PFSK-1 (cell line): ENCODE measurements around the gene HIPK2.

Experiments
- FOXP2 ChIP-seq: optimal IDR thresholded peaks from 2 replicates; pipeline ENCODE3; 2011; ENCODE audit warnings: borderline replicate concordance, control low read depth, inconsistent platforms; ENCODE audit not compliant: insufficient read depth; ENCODE audit errors: extremely low read length, extremely low read depth
- POLR2AphosphoS5 ChIP-seq: IDR thresholded peaks from 2 replicates; pipeline ENCODE4 v1.6.1; 2012; ENCODE audit warnings: low read depth, mild to moderate bottlenecking, control low read depth, low read length, moderate library complexity
- REST ChIP-seq, 2 experiments: IDR thresholded peaks; 2 replicates each; pipeline versions ENCODE4 v1.6.1 to v1.8.0; 2011 to 2012; ENCODE audit warnings: low read depth in 2 of 2, low read length in 2 of 2, control low read depth in 1 of 2, inconsistent platforms in 1 of 2, mild to moderate bottlenecking in 1 of 2, moderate library complexity in 1 of 2; ENCODE audit not compliant: insufficient read depth in 1 of 2
- SIN3A ChIP-seq: IDR thresholded peaks from 2 replicates; pipeline ENCODE4 v1.6.1; 2012; ENCODE audit warnings: mild to moderate bottlenecking, low read length, moderate library complexity, borderline replicate concordance; ENCODE audit not compliant: insufficient read depth
- TAF1 ChIP-seq: IDR thresholded peaks from 2 replicates; pipeline ENCODE4 v1.6.1; 2012; ENCODE audit warnings: low read length, control low read depth, borderline replicate concordance; ENCODE audit not compliant: insufficient read depth

The HIPK2 gene

DNA sequence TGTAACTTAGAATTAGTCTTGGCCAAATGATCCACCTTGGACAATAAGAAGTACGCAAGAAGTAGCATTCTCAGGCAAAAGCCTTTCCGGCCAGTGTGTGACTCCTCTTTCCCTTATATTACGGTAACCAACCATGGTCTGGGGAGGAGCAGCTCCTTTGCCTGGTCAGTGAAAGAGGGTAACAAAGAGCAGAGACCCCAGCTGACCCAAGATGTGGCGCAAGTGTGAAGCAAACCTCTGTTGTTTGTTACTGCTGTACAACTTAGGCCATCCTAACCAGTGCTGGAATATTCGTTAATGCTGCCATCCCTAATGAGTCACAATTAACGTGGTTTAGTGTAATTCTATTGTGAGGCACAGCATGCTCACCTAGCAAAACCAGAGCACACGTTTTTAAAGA, 44.0 kb downstream of the HIPK2 start:
- TF ChIP-seq REST (IDR thresholded peaks at IDR 0.05; ENCODE audit: insufficient read depth in 1 of 2, low read depth in 2 of 2, low read length in 2 of 2) (no peak), TAF1 (no peak), SIN3A (no peak), POLR2AphosphoS5 (no peak), FOXP2 (no peak)

GRCh38 chr7:139732471-139733167, 45.2 kb downstream of the HIPK2 start:
- TF ChIP-seq TAF1, result no peak
- no peak for TF ChIP-seq REST (IDR thresholded peaks at IDR 0.05; ENCODE audit: insufficient read depth in 1 of 2, low read depth in 2 of 2, low read length in 2 of 2)
- TF ChIP-seq POLR2AphosphoS5, result no peak
- no peak for TF ChIP-seq SIN3A
- TF ChIP-seq FOXP2, result no peak

DNA sequence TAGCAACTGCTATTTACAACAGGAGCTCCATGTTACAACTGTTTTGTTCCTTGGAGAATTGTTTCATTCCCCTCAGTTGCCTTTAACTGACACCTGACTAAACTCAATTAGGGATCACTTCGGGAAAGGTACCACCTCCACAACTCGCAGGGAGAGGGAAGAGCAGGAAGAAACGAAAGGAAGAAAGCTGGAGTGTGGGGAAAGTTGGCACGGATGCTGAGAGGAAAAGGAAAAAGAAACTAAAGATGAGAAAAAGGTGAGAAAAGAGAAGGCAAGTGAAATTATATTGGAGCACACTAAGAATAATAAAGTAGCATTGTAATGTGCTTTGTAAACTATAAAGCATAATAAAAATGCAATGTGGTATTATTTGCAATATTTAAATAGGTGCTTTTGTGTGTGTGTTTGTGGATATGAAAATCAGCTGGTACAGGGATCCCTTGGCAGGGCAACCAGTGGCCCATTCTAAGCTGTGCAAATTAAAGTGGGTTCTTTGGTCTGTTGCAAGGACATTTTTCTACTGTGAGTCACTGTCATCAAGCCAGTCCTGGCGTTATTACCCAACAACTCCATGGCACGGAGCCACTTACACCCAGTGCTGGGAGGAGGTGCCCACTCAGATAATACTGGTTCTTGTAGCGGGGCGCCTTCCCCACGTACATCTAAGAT, 45.9 kb downstream of the HIPK2 start:
- TF ChIP-seq FOXP2 (no peak), SIN3A (no peak), POLR2AphosphoS5 (no peak), REST (IDR thresholded peaks at IDR 0.05; ENCODE audit: insufficient read depth in 1 of 2, low read depth in 2 of 2, low read length in 2 of 2) (no peak), TAF1 (no peak)

DNA sequence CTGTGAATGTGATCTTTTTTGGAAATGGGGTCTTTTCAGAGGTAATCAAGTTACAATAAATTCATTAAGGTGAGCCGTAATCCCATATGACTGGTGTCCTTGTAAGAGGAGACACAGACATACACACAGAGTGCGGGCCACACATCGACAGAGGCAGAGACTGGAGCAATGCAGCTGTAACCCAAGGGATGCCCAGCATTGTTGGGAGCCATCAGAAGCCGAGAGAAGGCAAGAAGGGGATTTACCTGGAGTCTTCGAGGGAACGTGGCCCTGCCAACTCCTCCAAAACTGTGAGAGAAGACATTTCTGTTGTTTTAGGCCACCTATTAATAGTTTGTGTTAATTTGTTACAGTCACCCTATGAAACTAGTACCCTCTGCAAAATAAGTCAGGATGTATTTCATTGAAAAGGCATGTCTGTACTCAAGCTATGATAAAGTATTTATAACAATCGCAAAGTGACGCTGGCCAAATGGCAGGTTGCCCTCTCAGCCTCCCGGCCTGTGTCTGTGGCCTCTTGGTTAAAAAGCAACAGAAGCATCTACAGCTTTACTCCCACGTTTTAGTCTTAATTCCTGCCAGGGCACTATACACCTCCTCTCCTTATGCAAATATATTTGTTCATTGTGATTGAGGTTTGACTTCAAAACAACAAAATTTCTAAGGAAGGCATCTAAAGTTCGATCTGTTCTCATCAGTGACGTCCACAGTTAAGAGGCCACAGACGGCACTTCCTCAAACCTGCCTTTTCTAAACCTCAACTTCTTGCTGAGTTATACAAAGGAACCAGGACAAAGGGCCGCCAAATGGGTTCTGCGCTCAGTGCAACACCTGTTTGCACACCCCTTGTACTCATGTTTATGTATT, 46.8 kb downstream of the HIPK2 start:
- TF ChIP-seq POLR2AphosphoS5 (no peak), TAF1 (no peak), REST (IDR thresholded peaks at IDR 0.05; ENCODE audit: insufficient read depth in 1 of 2, low read depth in 2 of 2, low read length in 2 of 2) (no peak), FOXP2 (no peak), SIN3A (no peak)
